ENCODE data around the gene MARK1. TPM values are rescaled to one million over a fixed set of nuclear protein-coding genes. Genes with fewer than 3 reads are reported as not detected.

The MARK1 gene
- total and polyA plus RNA-seq, 2 experiments from 2014 or later: 11.1 to 13.6 TPM

GRCh38 chr1:220652995-220653394 is 125.1 kb downstream of the MARK1 start:
- peaks cover 1% of the 10 kb centered on the region; the same call in 1 of the 3 replicates for H3K4me1 Mint-ChIP-seq
- H3K36me3 ChIP-seq (ENCODE audit: insufficient read depth): peaks cover 12% of the 10 kb centered on the region; the same call in 1 of the 2 replicates
- H3K36me3 Mint-ChIP-seq (ENCODE audit: low read depth): peaks cover 6% of the 10 kb centered on the region; the same call in 2 of the 3 replicates
- H3K4me3 ChIP-seq: no peak overlapping the region
- no peak for ATAC-seq
- TF ChIP-seq ZNF331 (CRISPR knock-in tag; IDR thresholded peaks at IDR 0.05; ENCODE audit: low read depth) (no peak), NANOG (IDR thresholded peaks at IDR 0.05; ENCODE audit: borderline replicate concordance) (no peak), EZH2phosphoT487 (IDR thresholded peaks at IDR 0.05; ENCODE audit: unreplicated experiment) (no peak), CREB1 (CRISPR knock-in tag; IDR thresholded peaks at IDR 0.05; ENCODE audit: low read depth) (no peak), ETS1 (IDR thresholded peaks at IDR 0.05) (no peak), ZNF114 (CRISPR knock-in tag; IDR thresholded peaks at IDR 0.05) (no peak), STAT1 (IDR thresholded peaks at IDR 0.05; ENCODE audit: unreplicated experiment) (no peak), CTCF (conservative IDR thresholded peaks at IDR 0.05; ENCODE audit: low read depth in 2 of 2) (no peak), ZNF462 (CRISPR knock-in tag; IDR thresholded peaks at IDR 0.05) (no peak), EZH2 (IDR thresholded peaks at IDR 0.05; ENCODE audit: low read depth, unreplicated experiment) (no peak), REST (IDR thresholded peaks at IDR 0.05; ENCODE audit: unreplicated experiment) (no peak), JUNB (IDR thresholded peaks at IDR 0.05; ENCODE audit: unreplicated experiment) (no peak)
- H3K4me3 Mint-ChIP-seq: no peak overlapping the region
- no peaks in the 10 kb centered on the region for H4K20me1 ChIP-seq (replicated peaks; ENCODE audit: insufficient read depth)
- H3K4me1 ChIP-seq (ENCODE audit: insufficient read depth): no peaks in the 10 kb centered on the region
- H3K27me3 ChIP-seq (ENCODE audit: insufficient read depth): no peaks in the 10 kb centered on the region
- H3F3A ChIP-seq (replicated peaks; ENCODE audit: low read depth): no peaks in the 10 kb centered on the region
- H3K79me2 ChIP-seq (replicated peaks; ENCODE audit: insufficient read depth): no peaks in the 10 kb centered on the region
- H3K27ac Mint-ChIP-seq: no peak overlapping the region
- H3K9me3 Mint-ChIP-seq: no peaks in the 10 kb centered on the region
- no peaks in the 10 kb centered on the region for H3K9me2 ChIP-seq (ENCODE audit: insufficient read depth)
- no peak for DNase-seq (ENCODE audit: low spot score)
- no peak overlapping the region for H2AFZ ChIP-seq
- no peak overlapping the region for H3K27ac ChIP-seq (ENCODE audit: low read depth)
- no peak overlapping the region for H3K4me2 ChIP-seq
- H3K27me3 Mint-ChIP-seq (ENCODE audit: insufficient read depth, low read depth, poor library complexity): no peaks in the 10 kb centered on the region
